ENCODE results near the gene LRP5. TPM values are rescaled to one million over a fixed set of nuclear protein-coding genes. Genes with fewer than 3 reads are reported as not detected.

LRP5 gene
- total RNA-seq, 1 donor = 3.3 TPM

DNA sequence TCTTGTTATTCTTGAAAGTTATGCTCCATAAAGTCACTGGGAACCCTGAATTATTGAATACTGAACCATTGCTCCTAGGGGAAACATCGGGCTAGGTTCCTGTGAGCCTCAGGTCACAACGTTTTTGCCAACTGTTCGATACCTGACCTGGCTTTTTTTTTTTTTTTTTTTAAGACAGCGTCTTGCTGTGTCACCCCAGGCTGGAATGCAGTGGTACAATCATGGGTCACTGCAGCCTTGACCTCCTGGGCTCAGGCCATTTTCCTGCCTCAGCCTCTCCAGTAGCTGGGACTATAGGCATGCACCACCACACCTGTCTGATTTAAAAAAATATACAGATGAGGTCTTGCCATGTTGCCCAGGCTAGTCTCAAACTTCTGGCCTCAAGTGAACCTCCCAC, 22.5 kb downstream of the LRP5 start:
- TF ChIP-seq, protein P1, sequence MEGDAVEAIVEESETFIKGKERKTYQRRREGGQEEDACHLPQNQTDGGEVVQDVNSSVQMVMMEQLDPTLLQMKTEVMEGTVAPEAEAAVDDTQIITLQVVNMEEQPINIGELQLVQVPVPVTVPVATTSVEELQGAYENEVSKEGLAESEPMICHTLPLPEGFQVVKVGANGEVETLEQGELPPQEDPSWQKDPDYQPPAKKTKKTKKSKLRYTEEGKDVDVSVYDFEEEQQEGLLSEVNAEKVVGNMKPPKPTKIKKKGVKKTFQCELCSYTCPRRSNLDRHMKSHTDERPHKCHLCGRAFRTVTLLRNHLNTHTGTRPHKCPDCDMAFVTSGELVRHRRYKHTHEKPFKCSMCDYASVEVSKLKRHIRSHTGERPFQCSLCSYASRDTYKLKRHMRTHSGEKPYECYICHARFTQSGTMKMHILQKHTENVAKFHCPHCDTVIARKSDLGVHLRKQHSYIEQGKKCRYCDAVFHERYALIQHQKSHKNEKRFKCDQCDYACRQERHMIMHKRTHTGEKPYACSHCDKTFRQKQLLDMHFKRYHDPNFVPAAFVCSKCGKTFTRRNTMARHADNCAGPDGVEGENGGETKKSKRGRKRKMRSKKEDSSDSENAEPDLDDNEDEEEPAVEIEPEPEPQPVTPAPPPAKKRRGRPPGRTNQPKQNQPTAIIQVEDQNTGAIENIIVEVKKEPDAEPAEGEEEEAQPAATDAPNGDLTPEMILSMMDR (IDR thresholded peaks at IDR 0.05; ENCODE audit: insufficient read depth, low read length) = no peak
- H3K4me3 ChIP-seq (ENCODE audit: low read depth, low read length) = no peak overlapping the region
- no peak for DNase-seq (ENCODE audit: low read depth)

GRCh38 chr11:68335683-68336082, 23.3 kb downstream of the LRP5 start:
- no peak for DNase-seq (ENCODE audit: low read depth)

GRCh38 chr11:68336716-68337115, 24.3 kb downstream of the LRP5 start:
- H3K4me3 ChIP-seq (ENCODE audit: low read depth, low read length) = no peak overlapping the region
- no peak for DNase-seq (ENCODE audit: low read depth)
- TF ChIP-seq, protein P1 (IDR thresholded peaks at IDR 0.05; ENCODE audit: insufficient read depth, low read length) = no peak

More at GRCh38 chr11:68335683-68336082, 23.3 kb downstream of the LRP5 start:
- no peak overlapping the region for H3K4me3 ChIP-seq (ENCODE audit: low read depth, low read length)
- TF ChIP-seq, protein P1 (IDR thresholded peaks at IDR 0.05; ENCODE audit: insufficient read depth, low read length) = no peak

DNA sequence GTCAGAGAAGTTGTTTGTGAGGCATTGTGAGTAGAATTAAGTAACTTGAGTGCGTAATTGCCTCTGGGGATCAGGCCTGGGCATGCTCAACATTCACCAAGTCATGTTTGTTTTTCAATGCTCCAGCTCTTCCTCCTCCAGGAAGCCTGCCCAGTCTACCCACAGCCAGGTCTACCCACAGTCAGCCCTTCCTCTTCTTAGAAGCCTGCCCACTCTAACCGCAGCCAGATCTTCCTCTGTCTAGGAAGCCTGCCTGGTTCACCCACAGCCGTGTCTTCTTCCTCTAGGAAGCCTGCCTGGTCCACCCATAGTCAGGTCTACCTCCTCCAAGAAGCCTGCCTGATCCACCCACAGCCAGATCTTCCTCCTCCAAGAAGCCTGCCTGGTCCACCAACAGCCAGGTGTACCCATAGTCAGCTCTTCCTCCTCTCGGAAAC, 25.0 kb downstream of the LRP5 start:
- DNase-seq (ENCODE audit: low read depth) = no peak
- TF ChIP-seq, protein P1 (IDR thresholded peaks at IDR 0.05; ENCODE audit: insufficient read depth, low read length) = no peak
- H3K4me3 ChIP-seq (ENCODE audit: low read depth, low read length) = no peak overlapping the region

GRCh38 chr11:68338051-68338780, 25.8 kb downstream of the LRP5 start:
- TF ChIP-seq, protein P1 (IDR thresholded peaks at IDR 0.05; ENCODE audit: insufficient read depth, low read length) = no peak
- DNase-seq (ENCODE audit: low read depth) = peak; percentile 44
- H3K4me3 ChIP-seq (ENCODE audit: low read depth, low read length) = no peak overlapping the region

DNA sequence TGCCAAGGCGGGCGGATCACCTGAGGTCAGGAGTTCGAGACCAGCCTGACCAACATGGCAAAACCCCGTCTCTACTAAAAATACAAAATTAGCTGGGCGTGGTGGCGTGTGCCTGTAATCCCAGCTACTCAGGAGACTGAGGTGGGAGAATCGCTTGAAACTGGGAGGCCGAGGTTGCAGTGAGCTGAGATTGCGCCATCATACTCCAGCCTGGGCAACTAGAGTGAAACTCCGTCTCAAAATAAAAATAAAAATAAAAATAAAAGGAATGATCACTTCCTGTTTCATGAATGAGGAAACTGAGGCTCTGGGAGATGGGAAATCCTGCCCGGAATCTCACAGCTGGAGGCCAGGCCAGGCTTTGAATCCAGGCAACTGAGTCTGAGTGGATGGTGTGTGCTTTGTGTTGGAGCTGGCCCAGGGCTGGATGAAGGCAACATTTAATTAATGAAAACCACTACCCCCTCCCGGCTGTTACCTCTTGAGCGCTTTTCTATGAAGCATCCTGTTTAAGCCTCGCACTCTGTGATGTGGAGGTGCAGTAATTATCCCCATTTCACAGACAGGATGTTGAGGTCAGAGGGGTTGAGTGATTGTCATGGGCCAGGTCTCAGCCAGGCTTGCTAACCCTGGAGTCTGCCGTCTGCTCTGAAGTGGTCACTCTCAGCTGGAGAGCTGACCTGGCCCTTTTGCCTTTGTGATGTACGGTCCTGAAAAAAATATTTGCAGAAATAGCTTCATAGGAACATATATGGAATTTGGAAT, 27.8 kb downstream of the LRP5 start:
- TF ChIP-seq, protein P1 (IDR thresholded peaks at IDR 0.05; ENCODE audit: insufficient read depth, low read length) = no peak
- no peak for DNase-seq (ENCODE audit: low read depth)
- no peak overlapping the region for H3K4me3 ChIP-seq (ENCODE audit: low read depth, low read length)

Measured in fibroblast of the aortic adventitia (primary cell).